SK-MEL-5 (cell line): ENCODE results near the gene KDM2B. TPM values are rescaled to one million over a fixed set of nuclear protein-coding genes. Genes with fewer than 3 reads are reported as not detected.
"Not testable (repeated sequence)": the region's sequence is repeated elsewhere in the genome, so short reads cannot be mapped to it uniquely, and the experiment has no call there.

Experiments
- DNase-seq: peaks from one replicate; pipeline ENCODE4 v3.0.0-alpha.2; 2016; ENCODE audit warnings: low read depth, low spot score
- in situ Hi-C: cut with HindIII; loops from 2 replicates; pipeline ENCODE4 v1.10.0; 2016; ENCODE audit warnings: low sequenced_read_pairs, high pct_unique_total_duplicates, low pct_unique_long_range_greater_than_20kb
- total RNA-seq: library from RNA; depleted of rRNA; stranded (reverse); fragments of >200 nt; shearing (Covaris generic); gene quantifications from 2 replicates; pipeline ENCODE4 v1.2.3, GENCODE V29; 2014

The KDM2B gene
- total RNA-seq, 1 experiment from 2014 or later: 24.4 TPM

DNA sequence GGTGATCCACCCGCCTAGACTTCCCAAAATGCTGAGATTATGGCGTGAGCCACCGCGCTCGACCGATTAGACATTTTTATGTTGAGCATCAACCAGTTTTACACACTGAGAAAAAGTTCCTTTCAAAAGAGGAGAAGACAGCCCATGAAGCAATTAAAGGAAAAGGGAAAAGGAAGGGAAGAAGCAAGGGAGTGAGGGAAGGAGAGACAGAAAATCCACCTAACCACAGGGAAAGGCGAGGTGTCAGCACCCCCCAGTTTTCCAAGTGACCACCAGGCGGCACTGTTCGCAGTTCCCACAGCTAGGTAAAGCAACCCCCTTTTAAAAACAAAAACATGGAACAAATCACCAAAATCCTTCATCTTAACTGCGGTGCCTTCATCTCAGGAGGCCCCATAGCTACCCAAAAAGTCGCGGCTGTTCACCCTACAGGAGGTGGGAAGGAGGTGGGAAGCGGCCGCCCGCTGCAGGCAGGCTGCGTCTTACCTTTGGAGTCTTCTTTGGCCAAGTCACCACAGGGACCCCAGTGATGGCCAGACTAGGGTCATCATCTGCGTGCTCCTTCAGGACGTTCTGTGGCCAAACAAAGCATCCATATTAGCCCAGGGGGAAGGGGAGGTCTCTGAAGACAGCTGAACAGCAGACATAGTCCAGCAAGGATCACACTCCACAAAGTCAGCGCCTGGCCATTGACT is 86.6 kb downstream of the KDM2B start:
- peak; percentile 43 for DNase-seq
- in situ Hi-C loops: no loop called here

DNA sequence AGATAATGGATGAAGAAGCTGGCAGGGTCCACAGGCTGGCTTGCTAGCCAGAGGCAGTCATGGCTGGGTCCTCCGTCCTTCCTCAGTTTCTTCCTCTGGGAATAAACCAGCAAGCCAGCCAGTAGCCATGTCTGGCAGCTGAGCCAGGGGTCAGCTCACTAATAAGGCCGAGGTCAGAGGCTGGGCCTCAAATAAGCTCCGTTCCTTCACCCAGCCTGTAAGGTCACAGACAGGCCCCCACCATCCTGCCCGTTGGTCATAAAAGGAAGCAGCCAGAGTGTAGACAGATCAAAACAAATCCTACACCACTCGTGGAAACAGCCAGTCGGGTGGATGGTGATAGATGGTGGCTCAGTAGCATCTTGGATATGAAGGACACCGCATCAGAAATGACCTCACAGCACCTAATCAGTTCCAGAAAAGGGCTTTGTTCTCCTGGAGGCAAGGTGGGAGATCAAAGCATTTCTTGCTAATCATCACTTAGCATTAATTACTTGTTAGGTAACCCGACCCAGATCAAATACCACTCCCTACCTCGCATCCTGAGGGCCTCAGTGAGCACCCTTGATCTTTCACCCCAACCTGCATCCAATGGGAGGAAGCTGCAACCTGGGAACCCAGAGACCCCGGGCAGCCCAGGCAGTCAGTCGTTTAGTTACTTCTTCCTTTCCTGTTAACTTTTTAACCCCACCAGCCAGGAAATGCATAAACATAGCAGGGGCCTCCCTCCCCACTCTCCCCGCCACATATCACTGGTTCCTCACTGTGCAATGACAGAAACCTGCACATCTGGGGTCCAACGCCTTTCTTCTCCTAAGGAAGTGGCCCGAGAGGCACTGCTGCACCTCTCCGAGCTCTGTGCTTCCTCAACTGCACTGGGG is 90.2 kb downstream of the KDM2B start:
- in situ Hi-C loops: no loop called here
- no peak for DNase-seq

DNA sequence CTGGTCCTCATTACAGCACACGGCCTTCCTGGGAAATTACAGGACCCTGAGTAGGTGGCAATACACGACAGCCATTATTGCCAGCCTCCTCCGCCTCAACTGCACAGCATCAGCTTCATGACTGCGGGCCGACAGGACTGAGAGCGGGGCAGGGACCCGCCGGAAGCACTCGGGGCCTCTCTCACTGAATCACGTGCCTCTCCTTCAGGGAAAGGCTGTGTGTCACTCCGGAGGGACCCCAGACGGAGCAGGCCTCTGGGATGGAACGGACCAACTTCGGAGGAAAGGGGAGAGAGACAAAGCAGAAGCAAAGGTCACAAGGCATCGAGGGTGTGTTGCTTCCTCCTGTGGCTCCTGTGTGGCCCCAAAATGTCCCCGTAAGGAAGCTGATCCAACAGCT is 90.9 kb downstream of the KDM2B start:
- in situ Hi-C loops: no loop called here
- DNase-seq: no peak

DNA sequence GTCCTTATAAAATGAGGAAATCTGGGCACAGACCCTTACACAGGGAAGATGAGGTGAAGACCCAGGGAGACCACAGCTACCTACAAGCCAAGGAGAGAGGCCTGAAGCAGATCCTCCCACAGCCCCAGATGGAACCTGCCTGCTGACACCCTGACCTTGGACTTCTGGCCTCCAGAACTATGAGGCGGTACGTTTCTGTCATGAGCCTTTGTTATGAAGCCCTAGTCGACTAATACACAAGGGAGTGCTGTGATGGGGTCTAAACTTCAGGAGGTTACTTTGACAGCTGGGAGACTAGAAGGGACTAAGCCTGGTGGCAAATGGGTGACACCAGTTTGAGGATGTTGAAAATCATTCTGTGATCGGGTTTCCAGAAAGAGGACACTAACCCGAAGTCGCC is 95.9 kb downstream of the KDM2B start:
- no peak for DNase-seq
- in situ Hi-C loops: no loop called here

DNA sequence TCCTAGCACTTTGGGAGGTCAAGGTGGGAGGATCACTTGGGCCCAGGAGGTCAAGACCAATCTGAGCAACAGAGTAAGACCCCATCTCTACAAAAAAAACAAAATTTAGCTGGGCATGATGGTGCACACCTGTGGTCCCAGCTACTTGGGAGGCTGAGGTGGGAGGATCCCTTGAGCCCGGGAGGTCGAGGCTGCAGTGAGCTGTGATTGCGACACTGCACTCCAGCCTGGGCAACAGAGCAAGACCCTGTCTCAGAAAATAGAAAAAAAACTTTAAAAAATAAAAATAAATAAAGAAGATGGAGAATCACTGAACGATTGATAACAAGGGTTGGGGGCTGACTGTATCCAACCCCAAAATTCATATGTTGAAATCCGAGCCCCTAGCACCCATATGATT is 96.3 kb downstream of the KDM2B start:
- in situ Hi-C loops, DNase-seq: not testable (repeated sequence)

DNA sequence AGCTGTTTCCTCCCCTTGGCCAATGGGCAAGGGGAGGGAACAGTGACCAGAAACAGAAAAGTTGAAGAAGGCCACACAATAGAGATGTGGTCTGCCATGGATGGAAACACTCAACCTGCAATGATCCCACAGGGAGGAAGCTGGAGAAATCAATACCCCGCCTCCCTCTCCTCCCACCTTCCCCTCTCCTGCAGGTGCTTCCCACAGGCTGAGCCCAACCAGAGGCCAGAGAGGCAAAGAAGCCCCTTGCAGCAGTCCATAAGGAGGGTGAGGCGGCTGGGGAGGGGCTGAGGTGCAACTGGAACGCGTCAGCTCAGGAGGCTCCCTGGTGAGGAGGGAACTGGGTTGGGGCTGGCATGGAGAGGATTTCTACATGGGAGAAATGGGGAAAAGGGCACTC is 96.9 kb downstream of the KDM2B start:
- no peak for DNase-seq
- in situ Hi-C loops: no loop called here

DNA sequence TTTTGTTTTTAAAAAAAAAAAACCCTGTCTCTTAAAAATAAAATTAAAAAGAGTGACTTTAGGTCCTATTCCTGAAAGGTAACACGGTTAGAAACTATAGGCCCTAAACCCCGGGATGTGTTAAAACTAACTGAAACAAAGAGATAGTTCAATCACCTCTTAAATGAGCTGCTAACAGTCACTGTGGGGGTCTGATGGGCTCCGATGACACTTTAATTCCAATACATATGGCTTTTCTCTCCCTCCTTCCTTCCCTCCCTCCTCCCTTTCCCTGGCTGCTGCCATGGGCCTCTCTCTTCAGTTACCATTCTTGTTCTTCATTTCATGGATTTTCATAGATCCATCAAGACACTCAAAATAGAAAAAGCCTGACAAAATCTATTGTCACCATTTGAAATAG is 104.3 kb downstream of the KDM2B start:
- DNase-seq: no peak
- in situ Hi-C loops: no loop called here

DNA sequence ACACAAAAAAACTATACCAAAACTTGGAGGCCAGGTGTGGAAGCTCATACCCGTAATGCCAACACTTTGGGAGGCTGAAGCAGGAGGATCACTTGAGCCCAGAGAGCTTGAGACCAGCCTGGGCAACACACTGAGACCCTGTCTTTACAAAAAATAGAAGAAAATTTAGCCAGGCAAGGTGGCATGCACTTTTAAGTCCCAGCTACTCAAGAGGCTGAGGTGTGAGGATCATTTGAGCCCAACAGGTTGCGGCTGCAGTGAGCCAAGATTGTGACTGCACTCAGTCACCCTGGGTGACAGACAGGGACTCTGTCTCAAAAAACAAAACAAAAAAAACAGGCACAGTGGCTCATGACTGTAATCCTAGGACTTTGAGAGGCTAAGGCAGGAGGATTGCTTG is 105.5 kb downstream of the KDM2B start:
- in situ Hi-C loops: no loop called here
- no peak for DNase-seq

DNA sequence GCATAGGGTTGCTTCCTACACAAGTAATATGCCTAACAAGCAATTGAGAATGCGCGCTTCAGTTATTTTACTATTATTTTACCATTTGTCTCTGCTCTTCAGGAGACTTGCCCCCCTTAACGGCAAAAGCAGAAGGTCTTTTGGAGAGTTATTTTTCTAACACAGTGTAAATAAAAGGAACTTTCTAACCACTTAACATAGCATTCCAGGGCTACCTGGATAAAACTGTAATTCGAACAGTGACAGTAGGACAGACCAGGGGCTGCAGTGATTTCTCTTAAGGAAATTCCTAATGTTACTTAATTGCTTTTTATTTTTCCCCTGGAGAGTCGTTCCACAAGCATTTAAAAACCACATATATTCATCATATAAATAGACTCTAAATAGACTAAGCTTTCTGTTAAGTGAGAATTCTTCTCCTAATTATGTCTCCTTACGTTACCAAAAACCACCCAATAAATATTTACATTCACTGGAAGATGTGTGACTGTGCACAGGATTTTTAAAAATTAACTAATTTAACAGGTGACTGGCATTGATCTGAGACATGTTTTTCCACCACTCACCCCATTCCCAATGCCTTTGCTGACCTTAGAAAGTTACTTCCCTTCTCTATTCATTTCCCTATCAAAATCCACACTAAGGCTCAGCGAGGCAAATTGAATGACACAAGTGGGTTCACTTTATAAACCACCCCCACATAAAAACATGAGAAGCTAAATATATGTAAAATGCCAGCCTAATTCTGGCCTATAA is 108.5 kb downstream of the KDM2B start:
- in situ Hi-C loops: no loop called here
- DNase-seq: no peak

DNA sequence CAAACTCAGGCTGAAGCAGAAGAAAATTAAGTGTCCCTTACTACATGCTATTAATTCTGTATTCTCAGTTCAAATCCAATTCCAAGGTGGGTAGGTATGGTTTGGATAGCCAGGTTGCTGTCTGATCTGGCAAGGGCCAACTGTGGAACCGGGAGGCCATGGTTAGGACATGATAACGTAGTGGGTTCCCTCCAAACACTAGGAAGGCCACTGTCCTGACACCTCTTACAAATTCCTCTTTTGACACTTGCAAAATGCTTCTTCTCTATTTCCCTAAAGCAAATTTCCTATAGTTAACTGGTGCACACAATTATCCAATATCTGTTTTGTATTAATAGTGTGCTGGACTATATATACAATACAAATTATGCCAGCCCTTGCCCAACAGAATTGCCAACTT is 110.1 kb downstream of the KDM2B start:
- DNase-seq: no peak
- in situ Hi-C loops: no loop called here

DNA sequence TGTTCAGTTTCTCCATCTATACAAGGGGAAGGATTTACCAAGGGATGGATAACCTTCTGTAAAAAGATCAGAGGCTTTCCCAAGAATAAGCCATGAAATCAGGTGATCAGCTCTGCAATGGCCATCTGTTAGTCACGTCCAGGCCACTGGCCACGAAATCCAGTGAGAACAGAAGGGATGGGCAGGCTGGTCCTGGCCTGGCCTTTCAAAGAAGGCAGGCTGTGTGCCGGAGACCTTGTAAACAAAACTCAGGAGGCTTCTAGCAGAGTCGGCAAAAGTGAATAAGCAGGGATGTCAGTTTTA is 112.4 kb downstream of the KDM2B start:
- in situ Hi-C loops: no loop called here
- DNase-seq: peak; percentile 6

DNA sequence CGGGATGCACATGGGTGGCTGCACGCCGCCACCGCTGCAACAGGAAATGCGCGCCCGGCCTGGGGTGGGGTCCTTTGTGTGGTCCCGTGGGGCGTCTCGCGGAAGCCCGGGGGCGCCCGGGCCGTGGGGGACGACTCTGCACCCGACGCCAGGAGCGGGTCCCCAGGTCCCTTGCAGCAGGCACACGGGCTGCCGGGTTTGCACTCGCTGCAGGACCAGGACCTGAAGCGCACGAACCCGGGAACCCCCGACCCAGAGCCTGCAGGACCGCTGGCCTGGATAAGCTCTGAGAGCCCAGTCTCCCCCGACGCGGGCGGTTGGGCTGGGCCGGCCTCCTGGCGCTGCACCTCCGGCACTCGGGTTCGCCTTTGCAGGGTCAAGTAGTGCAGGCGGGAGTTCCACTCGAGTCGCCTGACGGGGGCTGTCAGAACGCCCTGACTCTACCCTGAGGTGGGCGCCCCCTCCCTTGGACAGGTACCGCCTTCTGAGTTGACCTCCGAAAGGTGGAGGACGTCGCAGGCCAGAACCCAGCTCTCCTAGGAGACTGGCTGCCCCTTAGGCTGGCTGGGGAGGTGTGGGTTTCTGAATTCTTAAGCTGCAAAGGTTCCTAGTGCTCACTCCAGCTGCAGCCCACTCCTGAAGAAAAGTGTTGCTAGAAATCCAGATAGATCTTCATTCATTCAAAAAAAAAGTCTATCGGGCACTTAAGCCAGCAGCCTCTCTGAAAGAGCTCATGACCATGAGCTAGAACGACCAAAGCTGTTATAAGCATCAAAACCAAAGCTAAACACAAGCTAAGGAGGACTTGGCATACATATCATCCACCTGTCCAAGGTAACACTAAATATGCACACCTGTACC is 113.0 kb downstream of the KDM2B start:
- in situ Hi-C loops: no loop called here
- DNase-seq: no peak

- DNase-seq: peak; percentile 85
- in situ Hi-C loops: no loop called here
Measured at GRCh38 chr12:121466794-121467637, 113.8 kb downstream of the KDM2B start.

DNA sequence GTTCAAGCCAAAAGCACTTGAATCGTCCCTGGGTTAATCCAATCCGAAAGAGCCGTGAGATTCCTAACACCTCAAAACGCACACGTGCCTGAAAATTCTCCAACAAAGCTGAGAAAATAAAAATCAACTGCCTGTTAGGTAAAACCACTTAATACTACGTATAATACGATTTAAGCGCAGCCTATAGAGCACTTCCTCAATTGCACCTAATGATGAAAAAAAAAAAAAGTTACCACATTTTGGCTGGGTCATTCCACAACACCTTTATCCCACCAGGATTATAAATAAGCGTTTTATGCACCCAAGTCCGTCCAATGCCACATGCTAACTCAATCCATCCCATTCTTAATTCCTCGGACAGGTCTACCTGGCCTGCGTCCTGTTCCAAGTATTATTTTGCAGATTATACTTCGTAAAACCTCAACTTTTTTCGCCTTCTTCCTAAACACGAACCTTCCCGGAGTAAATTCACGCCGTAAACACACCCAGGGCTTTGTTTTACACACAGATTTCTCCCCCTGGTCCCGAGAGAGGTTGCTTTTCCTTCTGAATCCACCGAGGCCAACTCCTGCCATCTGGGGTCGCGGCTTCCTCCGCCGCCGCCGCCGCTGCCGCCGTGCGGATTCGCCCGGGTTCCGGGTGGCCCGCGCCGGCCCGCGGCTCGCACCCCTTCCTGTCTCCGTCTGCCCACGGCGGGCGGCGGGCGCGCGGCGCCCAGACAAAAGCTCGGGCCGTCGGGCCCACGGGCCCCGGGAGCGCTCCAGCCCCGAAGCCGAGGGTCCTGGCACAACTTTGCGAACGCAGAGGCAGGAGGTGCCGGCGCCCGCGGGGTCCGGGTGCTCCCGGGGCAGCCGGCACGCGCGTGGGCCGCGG is 114.7 kb downstream of the KDM2B start:
- DNase-seq: peak; percentile 15
- in situ Hi-C loops: no loop called here

GRCh38 chr12:121464331-121464730 is 116.5 kb downstream of the KDM2B start:
- in situ Hi-C loops: no loop called here
- no peak for DNase-seq

DNA sequence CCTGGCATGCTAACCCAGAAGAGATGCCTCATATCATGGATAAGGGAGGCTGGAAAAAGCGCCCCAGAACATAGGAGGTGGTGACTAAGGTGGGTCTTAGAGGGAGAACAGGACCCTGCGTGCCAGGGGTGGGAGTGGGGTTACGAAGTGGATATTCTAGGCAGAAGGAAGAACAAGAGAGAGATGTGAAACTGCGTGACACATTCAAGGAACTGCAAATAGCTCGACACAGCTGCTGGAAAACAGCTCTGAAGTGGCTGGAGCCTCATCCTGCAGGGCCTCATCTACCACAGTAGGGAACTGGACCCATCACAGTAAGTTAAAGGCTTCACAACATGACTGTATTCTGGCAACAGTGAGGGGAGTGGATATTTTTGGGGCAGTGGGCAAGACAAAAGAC is 119.8 kb downstream of the KDM2B start:
- in situ Hi-C loops: no loop called here
- no peak for DNase-seq
